ENCODE measurements around the gene ENPP7.
A peak's percentile ranks its signal among the peaks of the same experiment; 100 is the strongest.

The ENPP7 gene

DNA sequence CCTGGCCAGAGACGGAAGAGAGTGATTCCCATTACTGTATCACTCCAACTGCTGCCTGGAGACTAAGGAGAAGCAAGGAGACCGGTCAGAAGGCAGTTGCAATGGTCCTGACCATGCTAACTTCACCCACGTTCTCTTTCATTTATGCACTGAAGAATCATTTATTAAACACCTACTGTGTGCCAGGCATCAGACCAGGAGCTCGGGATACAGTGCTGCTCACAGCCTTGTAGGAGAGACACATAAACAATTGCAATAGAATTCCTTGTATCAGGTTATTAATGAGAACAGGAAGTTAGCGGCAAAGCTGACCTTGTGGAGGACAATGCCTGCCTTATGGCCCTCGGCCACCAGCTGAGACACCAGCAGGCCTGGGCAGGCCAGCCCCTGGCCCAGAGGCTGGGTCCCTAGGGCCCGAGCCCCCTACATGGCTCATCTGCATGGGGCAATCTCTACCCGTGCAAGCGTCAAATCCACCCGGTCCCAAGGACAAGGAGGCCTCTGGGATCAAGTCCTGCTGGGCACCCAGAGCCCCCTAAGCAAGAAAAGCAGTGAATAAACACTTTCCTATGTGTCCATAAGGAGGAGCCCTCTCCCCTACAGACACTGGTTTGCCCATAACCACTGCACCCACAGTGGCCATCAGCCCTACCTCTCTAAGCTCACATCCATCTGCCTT lies 8.6 kb upstream of the ENPP7 start:
- DNase-seq (ENCODE audit: insufficient read length) (no peak), FAIRE-seq (no peak)
- TF ChIP-seq TAF1 (IDR thresholded peaks at IDR 0.05; ENCODE audit: borderline replicate concordance, low read depth, low read length) = no peak
- no peak for TF ChIP-seq POLR2AphosphoS5 (IDR thresholded peaks at IDR 0.05; ENCODE audit: low read depth, low read length)
- TF ChIP-seq POLR2A (IDR thresholded peaks at IDR 0.05; ENCODE audit: low read depth, low read length) = no peak

DNA sequence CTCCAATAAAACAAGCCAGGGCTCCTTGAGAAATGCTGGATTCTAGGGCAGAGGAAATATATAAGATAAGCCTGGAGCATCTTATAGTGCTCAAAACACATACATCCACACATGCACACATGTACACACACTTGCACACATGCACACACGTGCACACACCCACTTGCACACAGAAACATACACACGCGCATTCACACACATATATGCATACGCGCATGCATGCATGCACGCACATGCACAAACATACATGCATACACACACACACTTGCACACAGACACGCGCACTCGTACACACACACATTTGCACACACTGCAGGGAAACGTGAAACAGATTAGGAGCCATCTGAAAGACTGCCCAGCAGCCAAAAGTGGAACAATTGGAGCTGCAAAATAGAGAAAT lies 8.0 kb upstream of the ENPP7 start:
- no peak for FAIRE-seq
- no peak for TF ChIP-seq TAF1 (IDR thresholded peaks at IDR 0.05; ENCODE audit: borderline replicate concordance, low read depth, low read length)
- TF ChIP-seq POLR2A (IDR thresholded peaks at IDR 0.05; ENCODE audit: low read depth, low read length) = no peak
- TF ChIP-seq POLR2AphosphoS5 (IDR thresholded peaks at IDR 0.05; ENCODE audit: low read depth, low read length) = no peak
- DNase-seq (ENCODE audit: insufficient read length) = no peak

DNA sequence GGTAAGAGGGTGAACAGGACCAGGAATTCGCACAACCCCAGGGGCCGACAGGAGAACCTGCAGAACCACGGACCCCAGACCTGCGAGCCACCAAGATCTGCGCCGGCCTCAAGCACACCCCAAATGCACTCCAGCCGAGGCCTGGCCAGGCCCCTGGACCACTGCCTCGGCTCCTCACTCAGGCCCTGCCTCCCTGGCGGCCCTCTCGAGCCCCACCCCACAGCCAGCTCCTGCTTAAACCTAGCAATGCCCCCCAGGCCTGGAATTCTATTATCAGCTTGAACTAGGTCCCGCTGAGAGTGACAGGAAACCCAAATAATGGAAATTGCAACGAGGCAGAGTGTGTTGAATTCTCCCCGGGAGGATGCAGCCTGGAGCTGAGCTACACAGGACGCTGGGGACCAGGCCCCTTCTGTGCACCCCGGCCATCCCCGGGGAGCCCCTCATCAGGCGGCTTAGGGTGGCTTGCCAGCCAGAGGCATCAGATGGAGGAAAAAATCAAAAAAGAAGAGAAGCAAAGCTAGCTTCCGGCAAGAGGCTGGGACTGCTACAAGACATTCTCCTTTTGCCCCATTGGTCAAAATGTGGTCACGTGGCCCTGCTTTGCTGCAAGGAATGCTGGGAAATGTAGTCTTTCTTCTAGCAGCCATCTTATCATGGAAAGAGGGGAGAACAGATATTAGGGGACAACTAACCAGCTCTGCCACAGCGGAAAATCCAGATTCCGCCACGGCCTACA lies 2.4 kb upstream of the ENPP7 start:
- DNase-seq (ENCODE audit: insufficient read length) = peak; percentile 90
- peak; percentile 97 for FAIRE-seq
- TF ChIP-seq POLR2A (IDR thresholded peaks at IDR 0.05; ENCODE audit: low read depth, low read length) = no peak
- no peak for TF ChIP-seq TAF1 (IDR thresholded peaks at IDR 0.05; ENCODE audit: borderline replicate concordance, low read depth, low read length)
- TF ChIP-seq POLR2AphosphoS5 (IDR thresholded peaks at IDR 0.05; ENCODE audit: low read depth, low read length) = no peak

DNA sequence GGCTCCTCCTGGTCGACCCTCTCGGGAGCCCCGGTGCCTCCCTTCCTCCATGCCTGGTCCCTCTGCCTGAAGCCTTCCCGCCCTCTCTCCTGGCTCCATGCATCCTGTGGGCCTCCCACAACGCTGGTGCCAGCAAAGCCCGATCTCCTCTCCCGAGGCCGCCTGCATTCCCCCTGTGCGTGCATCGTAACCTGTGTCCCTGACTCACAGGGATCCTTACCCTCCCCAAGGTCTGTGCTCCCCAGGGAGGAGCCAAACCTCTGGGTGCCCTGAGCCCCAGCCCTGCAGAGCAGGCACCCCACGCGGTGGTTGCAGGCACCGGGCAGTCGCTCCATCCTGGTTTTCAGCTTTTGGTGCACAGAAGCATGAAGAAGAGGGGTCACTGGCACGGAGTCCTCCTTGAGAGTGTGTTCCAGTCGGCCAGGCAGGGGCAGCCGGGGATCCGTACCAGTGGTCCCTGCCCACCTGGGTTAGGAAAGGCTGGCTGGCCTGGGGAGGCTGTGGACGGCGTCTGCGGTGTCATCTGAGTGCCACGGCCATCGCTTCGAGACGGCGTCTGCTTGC lies 1.8 kb upstream of the ENPP7 start:
- TF ChIP-seq TAF1 (IDR thresholded peaks at IDR 0.05; ENCODE audit: borderline replicate concordance, low read depth, low read length) = no peak
- DNase-seq (ENCODE audit: insufficient read length) (no peak), FAIRE-seq (no peak)

DNA sequence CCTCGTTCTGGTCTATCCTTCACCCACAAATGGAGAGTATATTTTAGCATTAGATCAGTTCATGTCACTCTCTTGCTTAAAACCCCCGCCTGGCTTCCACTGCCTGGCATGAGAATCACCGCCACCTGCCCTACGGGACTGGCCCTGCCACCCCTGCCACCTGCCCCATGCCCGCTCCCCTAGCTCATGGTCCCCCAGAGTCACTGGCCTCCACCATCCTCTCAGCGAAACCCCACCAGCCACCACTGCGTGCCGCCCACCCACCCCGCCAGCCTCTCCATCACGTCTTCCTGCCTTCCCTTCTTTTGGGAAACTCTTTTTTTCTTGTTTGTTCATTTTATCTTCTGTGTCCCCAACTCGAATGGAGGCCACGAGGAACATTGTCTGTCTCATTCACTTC lies 982 bp upstream of the ENPP7 start:
- no peak for TF ChIP-seq POLR2AphosphoS5 (IDR thresholded peaks at IDR 0.05; ENCODE audit: low read depth, low read length)
- FAIRE-seq (no peak), DNase-seq (ENCODE audit: insufficient read length) (no peak)

DNA sequence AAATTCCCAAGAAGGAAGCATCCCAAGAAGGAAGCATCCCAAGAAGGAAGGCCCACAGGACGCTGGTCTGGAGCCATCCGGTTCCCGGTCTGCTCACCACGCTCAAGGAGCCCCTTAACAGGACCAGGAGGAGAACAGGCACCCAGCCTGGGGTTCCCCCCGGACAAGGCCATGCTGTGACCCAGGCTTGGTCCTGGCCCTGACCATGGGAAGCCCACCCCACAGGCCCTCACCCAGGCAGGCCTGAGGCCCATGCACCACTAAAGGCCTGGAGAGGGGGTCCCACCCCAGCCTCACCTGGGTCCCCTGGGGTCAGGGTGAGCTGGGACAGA lies 340 bp upstream of the ENPP7 start:
- DNase-seq (ENCODE audit: insufficient read length) (no peak), FAIRE-seq (no peak)
- TF ChIP-seq POLR2A (IDR thresholded peaks at IDR 0.05; ENCODE audit: low read depth, low read length) = no peak
- no peak for TF ChIP-seq TAF1 (IDR thresholded peaks at IDR 0.05; ENCODE audit: borderline replicate concordance, low read depth, low read length)
- no peak for TF ChIP-seq POLR2AphosphoS5 (IDR thresholded peaks at IDR 0.05; ENCODE audit: low read depth, low read length)

DNA sequence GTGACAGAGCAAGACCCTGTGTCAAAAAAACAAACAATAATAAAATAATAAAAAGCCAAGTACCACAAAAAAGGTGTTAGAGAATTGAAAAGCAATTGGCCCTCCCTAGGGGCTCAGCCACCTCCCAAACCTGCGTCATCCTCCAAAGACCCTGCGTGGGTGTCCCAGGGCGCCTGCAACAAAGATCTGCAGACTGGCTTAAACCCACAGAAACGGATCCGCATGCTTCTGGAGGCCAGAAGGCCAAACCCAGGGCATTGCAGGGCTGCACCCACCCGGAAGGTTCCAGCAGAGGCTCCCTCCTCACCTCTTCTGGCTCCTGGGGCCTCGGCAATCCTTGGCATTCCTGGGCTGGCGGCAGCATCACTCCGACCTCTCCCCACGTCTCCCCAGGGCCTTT lies 1.5 kb downstream of the ENPP7 start:
- FAIRE-seq = no peak
- TF ChIP-seq POLR2AphosphoS5 (IDR thresholded peaks at IDR 0.05; ENCODE audit: low read depth, low read length) (no peak), TAF1 (IDR thresholded peaks at IDR 0.05; ENCODE audit: borderline replicate concordance, low read depth, low read length) (no peak), POLR2A (IDR thresholded peaks at IDR 0.05; ENCODE audit: low read depth, low read length) (no peak)
- DNase-seq (ENCODE audit: insufficient read length) = no peak

DNA sequence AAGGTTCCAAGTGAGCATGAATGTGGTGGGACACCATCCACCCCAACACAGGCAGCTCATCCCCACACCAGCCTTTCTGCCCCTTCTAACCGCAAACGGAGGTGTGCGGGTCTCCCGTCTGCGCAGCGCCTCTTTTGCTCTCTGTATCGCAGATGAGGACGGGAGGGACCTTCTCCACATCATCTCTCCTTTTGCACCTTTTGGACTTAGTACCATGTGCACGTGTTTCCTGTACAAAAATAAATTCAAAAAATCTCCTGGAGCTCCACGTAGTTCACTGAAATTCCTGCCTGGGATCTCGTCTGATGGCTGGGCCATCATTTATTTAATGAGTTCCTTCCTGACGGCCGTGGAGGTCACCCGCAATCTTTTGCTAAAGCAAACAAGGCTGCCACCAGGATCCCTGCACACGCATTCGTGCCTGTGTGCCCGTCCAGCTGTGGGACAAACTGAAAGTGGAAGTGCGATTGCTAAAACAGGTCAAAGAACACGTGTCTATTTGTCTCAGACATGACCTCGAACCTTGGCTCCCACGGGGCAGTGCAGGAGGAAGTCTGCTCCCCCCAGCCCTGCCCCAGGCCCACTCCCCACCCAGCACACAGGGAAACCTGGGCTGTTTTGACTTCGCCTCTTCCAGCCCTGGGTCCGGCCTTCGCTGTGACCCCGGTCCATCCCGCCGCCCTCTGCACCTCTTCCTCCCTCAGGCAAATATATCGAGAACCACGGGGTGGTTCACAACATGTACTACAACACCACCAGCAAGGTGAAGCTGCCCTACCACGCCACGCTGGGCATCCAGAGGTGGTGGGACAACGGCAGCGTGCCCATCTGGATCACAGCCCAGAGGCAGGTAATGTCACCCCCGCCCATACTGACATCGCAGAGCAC lies 2.3 kb downstream of the ENPP7 start:
- DNase-seq (ENCODE audit: insufficient read length) (peak; percentile 65), FAIRE-seq (peak; percentile 58)
- TF ChIP-seq POLR2AphosphoS5 (IDR thresholded peaks at IDR 0.05; ENCODE audit: low read depth, low read length) (0 out of 2 replicates have a peak, but pooled peaks have one; percentile 43), POLR2A (IDR thresholded peaks at IDR 0.05; ENCODE audit: low read depth, low read length) (peak; percentile 47; the same call in 1 of the 2 replicates), TAF1 (IDR thresholded peaks at IDR 0.05; ENCODE audit: borderline replicate concordance, low read depth, low read length) (no peak)

DNA sequence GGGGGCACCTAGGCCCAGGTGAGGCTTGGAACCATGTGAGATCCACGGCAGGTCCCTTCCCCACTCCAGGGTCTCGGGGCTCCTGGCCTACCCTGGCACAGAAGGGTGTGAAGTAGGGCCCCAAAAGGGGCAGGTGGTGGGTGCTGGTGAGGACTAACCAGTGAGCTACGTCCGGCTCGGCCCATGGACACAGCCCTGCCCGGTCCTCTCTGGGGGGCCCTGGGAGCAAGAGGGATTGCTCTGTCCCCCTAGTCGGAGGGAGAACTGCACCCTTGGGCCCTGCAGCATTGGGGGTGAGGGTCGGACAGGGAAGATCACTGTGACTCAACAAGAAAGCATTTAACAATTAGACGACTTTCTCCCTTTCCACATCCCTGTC lies 2.9 kb downstream of the ENPP7 start:
- FAIRE-seq = no peak
- TF ChIP-seq TAF1 (IDR thresholded peaks at IDR 0.05; ENCODE audit: borderline replicate concordance, low read depth, low read length) = no peak
- TF ChIP-seq POLR2AphosphoS5 (IDR thresholded peaks at IDR 0.05; ENCODE audit: low read depth, low read length) = no peak
- no peak for TF ChIP-seq POLR2A (IDR thresholded peaks at IDR 0.05; ENCODE audit: low read depth, low read length)
- DNase-seq (ENCODE audit: insufficient read length) = no peak

DNA sequence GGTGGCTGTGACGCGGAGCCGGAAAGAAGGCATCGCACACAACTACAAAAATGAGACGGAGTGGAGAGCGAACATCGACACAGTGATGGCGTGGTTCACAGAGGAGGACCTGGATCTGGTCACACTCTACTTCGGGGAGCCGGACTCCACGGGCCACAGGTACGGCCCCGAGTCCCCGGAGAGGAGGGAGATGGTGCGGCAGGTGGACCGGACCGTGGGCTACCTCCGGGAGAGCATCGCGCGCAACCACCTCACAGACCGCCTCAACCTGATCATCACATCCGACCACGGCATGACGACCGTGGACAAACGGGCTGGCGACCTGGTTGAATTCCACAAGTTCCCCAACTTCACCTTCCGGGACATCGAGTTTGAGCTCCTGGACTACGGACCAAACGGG lies 4.4 kb downstream of the ENPP7 start:
- no peak for TF ChIP-seq POLR2A (IDR thresholded peaks at IDR 0.05; ENCODE audit: low read depth, low read length)
- no peak for TF ChIP-seq POLR2AphosphoS5 (IDR thresholded peaks at IDR 0.05; ENCODE audit: low read depth, low read length)
- TF ChIP-seq TAF1 (IDR thresholded peaks at IDR 0.05; ENCODE audit: borderline replicate concordance, low read depth, low read length) = no peak
- DNase-seq (ENCODE audit: insufficient read length) (no peak), FAIRE-seq (no peak)

DNA sequence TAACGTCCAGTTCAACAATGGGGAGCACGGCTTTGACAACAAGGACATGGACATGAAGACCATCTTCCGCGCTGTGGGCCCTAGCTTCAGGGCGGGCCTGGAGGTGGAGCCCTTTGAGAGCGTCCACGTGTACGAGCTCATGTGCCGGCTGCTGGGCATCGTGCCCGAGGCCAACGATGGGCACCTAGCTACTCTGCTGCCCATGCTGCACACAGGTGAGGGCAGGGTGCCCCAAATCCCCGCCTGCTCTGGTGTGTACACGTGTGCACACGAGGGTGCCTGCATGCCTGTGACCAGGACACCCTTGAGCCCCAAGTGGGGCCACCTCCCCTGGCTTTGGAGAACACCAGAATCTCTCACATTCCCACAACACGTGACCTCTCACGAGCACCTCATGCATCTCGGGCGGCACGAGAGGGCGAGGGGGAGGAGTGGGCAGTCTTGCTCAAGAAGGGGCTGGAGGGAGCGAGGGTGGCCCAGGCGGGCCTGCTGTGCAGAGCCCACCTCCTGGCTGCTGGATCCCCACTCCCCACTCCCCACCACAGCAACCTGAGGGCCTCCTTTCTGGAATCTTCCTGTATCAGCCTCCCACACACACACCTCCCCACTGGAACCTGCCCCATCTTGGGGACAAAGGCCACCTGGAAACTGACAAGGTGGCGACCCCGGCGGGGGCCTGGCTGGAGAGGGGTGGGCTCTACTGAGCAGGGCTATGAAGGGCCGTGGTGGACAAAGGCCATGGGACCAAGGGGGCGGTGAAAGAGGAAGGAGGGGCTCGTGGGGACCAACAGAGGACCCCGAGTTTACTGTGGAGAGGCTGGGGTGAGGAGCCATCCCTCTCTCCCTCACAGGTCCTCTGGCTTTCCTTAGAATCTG lies 6.5 kb downstream of the ENPP7 start:
- no peak for DNase-seq (ENCODE audit: insufficient read length)
- no peak for FAIRE-seq
- TF ChIP-seq POLR2A (IDR thresholded peaks at IDR 0.05; ENCODE audit: low read depth, low read length) = no peak
